OCI-LY7 (cell line): Measurements from ENCODE around the gene MAP3K6.

ENCODE experiments used
- CTCF ChIP-seq: fragments of 200-600 bp; sonication (generic); conservative IDR thresholded peaks from 2 replicates; pipeline ENCODE4 v1.5.1; 2014; ENCODE audit warnings: mild to moderate bottlenecking, antibody characterized with exemption, low read length, moderate library complexity, mixed read lengths
- EZH2phosphoT487 ChIP-seq: fragments of 200-600 bp; sonication (generic); IDR thresholded peaks from 2 replicates; pipeline ENCODE4 v1.6.1; 2018; ENCODE audit warnings: low read depth, borderline replicate concordance, mild to moderate bottlenecking, mixed run types, antibody characterized with exemption, low read length, moderate library complexity, mixed read lengths

GRCh38 chr1:27346357-27346756 lies 20.4 kb downstream of the MAP3K6 start:
- no peak for TF ChIP-seq CTCF
- no peak for TF ChIP-seq EZH2phosphoT487
